ENCODE measurements around the gene ADRB2. TPM values are rescaled to one million over a fixed set of nuclear protein-coding genes. Genes with fewer than 3 reads are reported as not detected.
A peak's percentile ranks its signal among the peaks of the same experiment; 100 is the strongest.

ADRB2 gene
- total and polyA plus RNA-seq, 8 donors: 0.70 to 14.2 (median 1.6) TPM

- no peaks in the 10 kb centered on the region for H3K9me3 ChIP-seq
- H3K27ac ChIP-seq: no peak overlapping the region
- DNase-seq: no peak
- peaks cover 0 to 48% of the 10 kb centered on the region in 2 donors for H3K4me1 ChIP-seq
- no peaks in the 10 kb centered on the region for H3K27me3 ChIP-seq
- intact Hi-C loops (cut with DNase I): no loop called here
- no peak overlapping the region for H3K4me3 ChIP-seq
- no peak for ATAC-seq
- TF ChIP-seq CTCF (IDR thresholded peaks at IDR 0.05): no peak
- H3K36me3 ChIP-seq: no peaks in the 10 kb centered on the region
These were observed 20.5 kb downstream of the ADRB2 start for GRCh38 chr5:148846930-148847329.

GRCh38 chr5:148847456-148847855 lies 21.0 kb downstream of the ADRB2 start:
- DNase-seq (no peak), ATAC-seq (no peak)
- Histone ChIP-seq H3K9me3 (no peaks in the 10 kb centered on the region), H3K36me3 (no peaks in the 10 kb centered on the region), H3K4me3 (no peak overlapping the region), H3K27me3 (no peaks in the 10 kb centered on the region), H3K4me1 (peaks cover 0 to 44% of the 10 kb centered on the region in 2 donors), H3K27ac (no peak overlapping the region)
- intact Hi-C loops (cut with DNase I): no loop called here
- no peak for TF ChIP-seq CTCF (IDR thresholded peaks at IDR 0.05)

- DNase-seq: no peak
- Histone ChIP-seq H3K4me3 (no peak overlapping the region), H3K9me3 (no peaks in the 10 kb centered on the region), H3K4me1 (peaks cover 0 to 33% of the 10 kb centered on the region in 2 donors), H3K27me3 (no peaks in the 10 kb centered on the region), H3K36me3 (no peaks in the 10 kb centered on the region), H3K27ac (peak overlapping the region in 1 of 2 donors; percentile 14)
- intact Hi-C loops (cut with DNase I): no loop called here
- peak; percentile 21 for ATAC-seq
- TF ChIP-seq CTCF (IDR thresholded peaks at IDR 0.05): no peak
These were observed 22.1 kb downstream of the ADRB2 start for GRCh38 chr5:148848393-148849031.

- DNase-seq (no peak), ATAC-seq (peak; percentile 47)
- intact Hi-C loops (cut with DNase I): no loop called here
- Histone ChIP-seq H3K4me1 (peaks cover 0 to 25% of the 10 kb centered on the region in 2 donors), H3K36me3 (no peaks in the 10 kb centered on the region), H3K27me3 (no peaks in the 10 kb centered on the region), H3K27ac (peak overlapping the region in 1 of 2 donors; percentile 14), H3K9me3 (no peaks in the 10 kb centered on the region), H3K4me3 (no peak overlapping the region)
- TF ChIP-seq CTCF (IDR thresholded peaks at IDR 0.05): no peak
These were observed 23.1 kb downstream of the ADRB2 start for GRCh38 chr5:148849461-148849860.

- H3K27ac ChIP-seq: no peak overlapping the region
- no peak for DNase-seq
- intact Hi-C loops (cut with DNase I): no loop called here
- no peak for ATAC-seq
- H3K4me1 ChIP-seq: peaks cover 0 to 24% of the 10 kb centered on the region in 2 donors
- no peaks in the 10 kb centered on the region for H3K9me3 ChIP-seq
- no peak for TF ChIP-seq CTCF (IDR thresholded peaks at IDR 0.05)
- H3K27me3 ChIP-seq: no peaks in the 10 kb centered on the region
- no peak overlapping the region for H3K4me3 ChIP-seq
- H3K36me3 ChIP-seq: no peaks in the 10 kb centered on the region
These were observed 24.4 kb downstream of the ADRB2 start for GRCh38 chr5:148850836-148851235.

Measured in left lung (tissue), 10 donors.